ENCODE data around the gene CYP2E1. TPM values are rescaled to one million over a fixed set of nuclear protein-coding genes. Genes with fewer than 3 reads are reported as not detected.
"Not testable (repeated sequence)": the region's sequence is repeated elsewhere in the genome, so short reads cannot be mapped to it uniquely, and the experiment has no call there.

The CYP2E1 gene
- total RNA-seq, 1 donor from 2014 or later, result 11.9 TPM

DNA sequence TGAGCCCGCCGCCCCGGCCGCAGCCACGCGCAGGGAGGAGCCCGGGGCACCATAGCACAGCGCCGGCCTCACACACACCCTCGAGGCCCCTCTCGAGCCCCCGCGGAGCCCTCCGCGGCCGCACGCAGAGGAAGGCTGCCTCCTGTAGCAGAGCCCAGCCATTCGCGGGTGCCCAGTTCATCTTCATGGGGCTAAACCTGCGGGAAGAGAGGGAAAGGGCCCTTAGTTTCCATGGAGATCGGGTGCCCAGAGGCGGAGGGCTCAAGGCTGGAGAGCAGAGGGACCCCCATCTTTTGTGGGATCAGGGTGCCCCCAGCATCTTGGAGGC lies 41.1 kb downstream of the CYP2E1 start:
- Histone ChIP-seq H3K4me3 (no peak overlapping the region), H3K36me3 (no peaks in the 10 kb centered on the region), H3K27me3 (no peaks in the 10 kb centered on the region), H3K27ac (no peak overlapping the region), H3K9me3 (peaks cover 6 to 11% of the 10 kb centered on the region in 2 donors), H3K4me1 (no peaks in the 10 kb centered on the region)
- intact Hi-C loops (cut with DNase I), result no loop called here
- no peak for DNase-seq (ENCODE audit: low spot score in 2 of 2)
- TF ChIP-seq, protein P1, sequence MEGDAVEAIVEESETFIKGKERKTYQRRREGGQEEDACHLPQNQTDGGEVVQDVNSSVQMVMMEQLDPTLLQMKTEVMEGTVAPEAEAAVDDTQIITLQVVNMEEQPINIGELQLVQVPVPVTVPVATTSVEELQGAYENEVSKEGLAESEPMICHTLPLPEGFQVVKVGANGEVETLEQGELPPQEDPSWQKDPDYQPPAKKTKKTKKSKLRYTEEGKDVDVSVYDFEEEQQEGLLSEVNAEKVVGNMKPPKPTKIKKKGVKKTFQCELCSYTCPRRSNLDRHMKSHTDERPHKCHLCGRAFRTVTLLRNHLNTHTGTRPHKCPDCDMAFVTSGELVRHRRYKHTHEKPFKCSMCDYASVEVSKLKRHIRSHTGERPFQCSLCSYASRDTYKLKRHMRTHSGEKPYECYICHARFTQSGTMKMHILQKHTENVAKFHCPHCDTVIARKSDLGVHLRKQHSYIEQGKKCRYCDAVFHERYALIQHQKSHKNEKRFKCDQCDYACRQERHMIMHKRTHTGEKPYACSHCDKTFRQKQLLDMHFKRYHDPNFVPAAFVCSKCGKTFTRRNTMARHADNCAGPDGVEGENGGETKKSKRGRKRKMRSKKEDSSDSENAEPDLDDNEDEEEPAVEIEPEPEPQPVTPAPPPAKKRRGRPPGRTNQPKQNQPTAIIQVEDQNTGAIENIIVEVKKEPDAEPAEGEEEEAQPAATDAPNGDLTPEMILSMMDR (IDR thresholded peaks at IDR 0.05), result no peak

DNA sequence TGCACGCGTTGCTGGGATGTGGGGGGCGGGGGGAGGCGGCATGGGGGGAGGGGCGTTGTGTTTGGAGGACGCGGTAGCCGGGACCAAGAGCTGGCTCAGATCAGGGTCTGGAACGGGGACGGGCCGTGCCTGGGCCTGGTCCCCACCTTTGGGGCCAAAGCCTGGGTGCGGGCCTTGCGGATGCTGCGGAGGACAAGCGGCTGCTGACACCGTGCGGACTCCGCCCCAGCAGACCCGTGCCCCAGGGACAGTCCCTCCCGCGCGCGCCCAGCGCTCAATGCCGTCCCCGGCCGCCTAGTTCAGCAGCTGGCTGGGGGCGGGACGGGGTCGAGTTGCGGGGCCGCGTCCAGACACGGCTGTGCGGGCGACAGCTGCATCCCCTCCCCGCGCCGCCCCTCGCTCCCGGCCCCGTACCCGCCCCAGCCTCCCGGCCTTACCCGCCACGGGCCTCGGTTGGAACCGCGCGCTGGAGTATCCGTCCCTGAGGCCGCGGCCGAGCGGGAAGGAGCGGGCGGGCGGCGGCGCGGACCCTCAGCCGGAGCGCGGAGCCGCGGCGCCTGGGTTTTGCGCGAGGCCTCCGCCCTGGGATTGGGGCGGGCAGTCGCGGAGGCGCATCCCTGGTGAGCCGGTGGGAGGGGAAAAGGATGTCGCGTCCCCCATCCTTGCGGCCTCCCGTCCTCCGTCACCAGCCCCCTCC lies 41.8 kb downstream of the CYP2E1 start:
- H3K36me3 ChIP-seq; H3K27ac ChIP-seq; H3K4me3 ChIP-seq; H3K27me3 ChIP-seq; DNase-seq (ENCODE audit: low spot score in 2 of 2); H3K4me1 ChIP-seq; intact Hi-C loops (cut with DNase I): not testable (repeated sequence)
- H3K9me3 ChIP-seq, result peaks cover 12 to 18% of the 10 kb centered on the region in 2 donors

DNA sequence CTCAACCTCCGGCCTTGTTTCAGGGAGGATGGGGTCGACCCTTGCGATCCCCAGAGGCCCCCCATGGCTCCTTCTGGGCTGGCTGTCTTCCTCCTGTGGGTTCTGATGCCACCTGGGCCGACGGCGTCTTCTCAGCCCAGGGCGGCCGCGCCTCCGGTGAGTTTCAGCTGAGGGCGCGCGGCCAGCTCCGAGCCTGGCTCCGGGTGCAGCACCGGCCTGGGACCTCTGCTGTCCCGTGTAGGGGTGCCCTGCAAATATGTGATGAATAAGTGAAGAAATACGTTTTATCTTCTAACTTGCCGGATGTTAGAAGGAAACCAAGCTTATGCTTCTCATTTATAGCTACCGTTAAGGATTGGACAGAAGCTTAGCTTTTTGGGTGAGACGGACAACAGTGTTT lies 42.6 kb downstream of the CYP2E1 start:
- H3K36me3 ChIP-seq; H3K27me3 ChIP-seq; H3K4me1 ChIP-seq; H3K4me3 ChIP-seq; DNase-seq (ENCODE audit: low spot score in 2 of 2); H3K27ac ChIP-seq: not testable (repeated sequence)
- intact Hi-C loops (cut with DNase I), result loop anchor here (5.0 kb wide), 1 partner anchor 148 kb away; the partner anchor contains the start of gene SPRN
- peaks cover 12 to 19% of the 10 kb centered on the region in 2 donors for H3K9me3 ChIP-seq

DNA sequence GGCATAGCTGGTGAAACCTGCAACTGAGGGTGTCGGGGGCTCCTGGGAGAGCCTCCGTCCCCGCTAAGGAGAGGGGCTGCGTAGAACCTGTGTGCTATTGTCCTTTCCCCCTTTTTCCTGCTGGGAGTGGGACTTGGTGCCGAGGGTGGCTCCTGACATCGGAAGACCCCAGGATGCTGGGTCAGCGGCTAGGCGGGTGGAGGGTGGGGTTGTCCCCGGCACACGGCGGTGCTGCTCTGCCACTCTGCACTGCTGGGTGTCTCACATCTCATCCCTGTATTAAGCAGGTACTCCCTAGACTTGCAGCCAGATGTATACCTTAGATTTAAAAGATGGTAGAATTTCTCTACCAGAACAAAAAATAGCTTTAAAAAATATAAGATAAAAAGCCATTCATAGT lies 44.9 kb downstream of the CYP2E1 start:
- intact Hi-C loops (cut with DNase I), result loop anchor here (5.0 kb wide), 1 partner anchor 150 kb away; the partner anchor contains the start of gene SPRN
- H3K27ac ChIP-seq; H3K4me1 ChIP-seq; H3K27me3 ChIP-seq; DNase-seq (ENCODE audit: low spot score in 2 of 2); H3K36me3 ChIP-seq; H3K4me3 ChIP-seq: not testable (repeated sequence)
- peaks cover 12 to 15% of the 10 kb centered on the region in 2 donors for H3K9me3 ChIP-seq

DNA sequence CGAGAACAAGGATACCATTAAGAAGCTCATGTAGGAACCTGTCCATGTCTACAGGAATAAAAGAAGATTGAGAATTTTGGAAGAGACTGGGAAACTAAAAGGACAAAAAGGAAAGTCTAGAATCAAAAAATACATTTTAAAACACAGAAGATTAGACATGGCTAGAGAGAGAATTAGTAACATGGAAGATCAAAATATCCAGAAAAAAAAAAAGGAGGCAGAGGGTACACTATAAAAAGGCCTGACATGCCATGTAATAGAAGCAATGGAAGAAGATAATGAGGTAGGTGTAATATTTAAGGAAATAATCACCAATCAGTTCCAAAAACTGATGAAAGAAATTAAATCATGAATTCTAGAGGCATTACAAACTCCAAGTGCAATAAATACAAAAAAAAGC lies 46.3 kb downstream of the CYP2E1 start:
- H3K4me3 ChIP-seq; H3K36me3 ChIP-seq; H3K27me3 ChIP-seq; DNase-seq (ENCODE audit: low spot score in 2 of 2); H3K4me1 ChIP-seq; H3K27ac ChIP-seq: not testable (repeated sequence)
- intact Hi-C loops (cut with DNase I), result loop anchor here (5.0 kb wide), 1 partner anchor 151 kb away; the partner anchor contains the start of gene SPRN
- peaks cover 12 to 15% of the 10 kb centered on the region in 2 donors for H3K9me3 ChIP-seq

DNA sequence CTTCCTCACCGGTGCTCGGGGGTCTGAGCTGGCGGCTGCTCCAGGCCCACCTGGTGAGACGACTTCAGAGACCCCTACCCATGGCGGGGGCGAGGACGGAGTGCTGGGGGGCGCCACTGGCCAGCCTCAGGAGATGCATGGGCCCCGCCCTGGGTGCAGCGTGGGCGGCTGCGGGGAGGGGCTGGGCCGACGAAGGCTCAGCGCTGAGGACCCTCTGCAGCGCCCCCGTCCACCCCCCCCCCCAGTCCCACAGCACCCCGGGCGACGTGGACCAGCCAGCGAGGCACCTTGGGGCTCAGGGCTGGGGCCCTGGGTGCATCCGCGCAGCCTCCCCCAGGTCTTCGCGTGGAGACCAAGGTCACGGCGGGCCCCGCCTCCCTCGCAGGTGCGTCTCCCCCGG lies 49.9 kb downstream of the CYP2E1 start:
- H3K36me3 ChIP-seq; intact Hi-C loops (cut with DNase I); H3K4me3 ChIP-seq; H3K27ac ChIP-seq; H3K4me1 ChIP-seq; H3K27me3 ChIP-seq; DNase-seq (ENCODE audit: low spot score in 2 of 2): not testable (repeated sequence)
- peaks cover 12 to 15% of the 10 kb centered on the region in 2 donors for H3K9me3 ChIP-seq

Other genes starting within 250 kb of the CYP2E1 start
- 72.4 TPM for gene TUBGCP2, start 218.5 kb upstream of the CYP2E1 start, total RNA-seq
- gene ZNF511, start 218.4 kb upstream of the CYP2E1 start, total RNA-seq, result 51.8 TPM
- not detected for gene CALY, start 190.5 kb upstream of the CYP2E1 start, total RNA-seq
- gene PRAP1, start 180.0 kb upstream of the CYP2E1 start, total RNA-seq, result not detected
- gene FUOM, start 169.3 kb upstream of the CYP2E1 start, total RNA-seq, result 38.5 TPM
- 68.0 TPM for gene ECHS1, start 154.0 kb upstream of the CYP2E1 start, total RNA-seq
- 1.4 TPM for gene PAOX, start 148.1 kb upstream of the CYP2E1 start, total RNA-seq
- 37.8 TPM for gene MTG1, start 133.2 kb upstream of the CYP2E1 start, total RNA-seq
- gene SPRN, start 102.7 kb upstream of the CYP2E1 start, total RNA-seq, result not detected
- gene SCART1, start 73.4 kb upstream of the CYP2E1 start, total RNA-seq, result 4.8 TPM
- not detected for gene SYCE1, start 38.2 kb downstream of the CYP2E1 start, total RNA-seq
- not detected for gene FRG2B, start 99.4 kb downstream of the CYP2E1 start, total RNA-seq

Data from ascending aorta (tissue), 2 donors.